HepG2 (cell line): ENCODE data around the gene CMTR2. TPM values are rescaled to one million over a fixed set of nuclear protein-coding genes. Genes with fewer than 3 reads are reported as not detected.

ENCODE experiments used
- CBX1 ChIP-seq: IDR thresholded peaks from one replicate; pipeline ENCODE4 v1.6.1; 2016; ENCODE audit warnings: antibody characterized with exemption, low read depth
- E2F5 ChIP-seq: sonication (generic); formaldehyde crosslinking; conservative IDR thresholded peaks from 2 replicates; pipeline ENCODE4 v1.4.0; 2020; ENCODE audit warnings: missing genetic modification reagents
- FOXJ3 ChIP-seq: sonication (generic); formaldehyde crosslinking; IDR thresholded peaks from 2 replicates; pipeline ENCODE4 v1.4.0; 2020; ENCODE audit warnings: missing genetic modification reagents, mild to moderate bottlenecking, borderline replicate concordance
- JUND ChIP-seq: sonication (generic); formaldehyde crosslinking; IDR thresholded peaks from 2 replicates; pipeline ENCODE4 v1.8.0; 2022; ENCODE audit warnings: mild to moderate bottlenecking, missing genetic modification reagents
- KLF12 ChIP-seq: sonication (generic); formaldehyde crosslinking; IDR thresholded peaks from 2 replicates; pipeline ENCODE4 v1.4.0; 2020; ENCODE audit warnings: missing genetic modification reagents, borderline replicate concordance
- KLF16 ChIP-seq, 2 experiments: sonication (generic) in 1 of 2; formaldehyde crosslinking in 1 of 2; IDR thresholded peaks; 2 replicates each; pipeline versions ENCODE4 v1.6.1 to v1.8.0; 2016 to 2023; ENCODE audit warnings: missing genetic modification reagents in 2 of 2, missing compliant biosample characterization in 1 of 2
- KLF6 ChIP-seq: IDR thresholded peaks from 2 replicates; pipeline ENCODE4 v1.8.0; 2016; ENCODE audit warnings: missing biosample characterization, missing genetic modification reagents
- KMT2B ChIP-seq: IDR thresholded peaks from 2 replicates; pipeline ENCODE4 v1.6.1; 2016; ENCODE audit warnings: missing genetic modification reagents, missing compliant biosample characterization
- NFAT5 ChIP-seq: sonication (generic); formaldehyde crosslinking; IDR thresholded peaks from 2 replicates; pipeline ENCODE4 v1.4.0; 2020; ENCODE audit warnings: missing genetic modification reagents
- NFE2L2 ChIP-seq: fragments of 150-350 bp; IDR thresholded peaks from 2 replicates; pipeline ENCODE4 v1.6.1; 2014; ENCODE audit warnings: low read length
- RELA ChIP-seq: sonication (generic); formaldehyde crosslinking; IDR thresholded peaks from 2 replicates; pipeline ENCODE4 v1.4.0; 2020; ENCODE audit warnings: missing genetic modification reagents
- SIN3B ChIP-seq: fragments of 150-350 bp; IDR thresholded peaks from 2 replicates; pipeline ENCODE4 v1.6.1; 2014; ENCODE audit warnings: low read length
- SMYD3 ChIP-seq: sonication (generic); formaldehyde crosslinking; IDR thresholded peaks from 2 replicates; pipeline ENCODE4 v1.8.1; 2023; ENCODE audit warnings: mild to moderate bottlenecking, missing genetic modification reagents
- TARDBP ChIP-seq: sonication (generic); formaldehyde crosslinking; IDR thresholded peaks from 2 replicates; pipeline ENCODE4 v1.8.0; 2022; ENCODE audit warnings: mild to moderate bottlenecking, missing genetic modification reagents
- TCF12 ChIP-seq, 2 experiments: fragments of 450-650 bp in 1 of 2; sonication (generic) in 1 of 2; formaldehyde crosslinking in 1 of 2; IDR thresholded peaks; 2 replicates each; pipeline versions ENCODE4 v1.6.1 to v1.8.0; 2017 to 2022; ENCODE audit warnings: antibody characterized with exemption in 1 of 2, mild to moderate bottlenecking in 1 of 2, missing genetic modification reagents in 1 of 2, moderate library complexity in 1 of 2
- ZBTB3 ChIP-seq: sonication (generic); formaldehyde crosslinking; IDR thresholded peaks from 2 replicates; pipeline ENCODE4 v1.4.0; 2020; ENCODE audit warnings: low read depth, mild to moderate bottlenecking, moderate library complexity, missing genetic modification reagents, borderline replicate concordance
- ZIK1 ChIP-seq: sonication (generic); formaldehyde crosslinking; IDR thresholded peaks from 2 replicates; pipeline ENCODE4 v1.5.0; 2020; ENCODE audit warnings: mild to moderate bottlenecking, low read depth, missing genetic modification reagents, borderline replicate concordance
- ZNF124 ChIP-seq: sonication (generic); formaldehyde crosslinking; IDR thresholded peaks from 2 replicates; pipeline ENCODE4 v1.4.0; 2020; ENCODE audit warnings: missing genetic modification reagents
- ZNF232 ChIP-seq: sonication (generic); formaldehyde crosslinking; IDR thresholded peaks from 2 replicates; pipeline ENCODE4 v1.4.0; 2020; ENCODE audit warnings: missing genetic modification reagents, borderline replicate concordance
- ZNF564 ChIP-seq: sonication (generic); formaldehyde crosslinking; IDR thresholded peaks from 2 replicates; pipeline ENCODE4 v1.8.1; 2023; ENCODE audit warnings: mild to moderate bottlenecking, missing genetic modification reagents
- ZNF737 ChIP-seq: sonication (generic); formaldehyde crosslinking; IDR thresholded peaks from 2 replicates; pipeline ENCODE4 v1.5.0; 2020; ENCODE audit warnings: missing genetic modification reagents, mild to moderate bottlenecking, borderline replicate concordance
- ZNF746 ChIP-seq: sonication (generic); formaldehyde crosslinking; IDR thresholded peaks from 2 replicates; pipeline ENCODE4 v1.8.0; 2022; ENCODE audit warnings: mild to moderate bottlenecking, missing genetic modification reagents
- ZNF879 ChIP-seq: sonication (generic); formaldehyde crosslinking; IDR thresholded peaks from 2 replicates; pipeline ENCODE4 v1.8.1; 2023; ENCODE audit warnings: missing genetic modification reagents
- polyA plus RNA-seq, 8 experiments: library from polyadenylated mRNA; depleted of rRNA in 3 of 8; stranded (reverse) in 7 of 8; unstranded in 1 of 8; fragments of >200 nt; fragmentation: Illumina TruSeq in 4 of 8; extraction: Trizol in 4 of 8; gene quantifications; 2 replicates each; pipeline versions ENCODE4 v1.2.1 to v1.2.3, GENCODE V29; 2011 to 2016; ENCODE audit warnings: low read depth in 4 of 8, missing spikeins in 1 of 8, mixed read lengths in 1 of 8; ENCODE audit not compliant: insufficient read depth in 1 of 8
- total RNA-seq, 5 experiments: library from RNA; depleted of rRNA; stranded (reverse); fragments of >200 nt; fragmentation: Illumina TruSeq; extraction: Trizol; gene quantifications; 2 replicates each; pipeline ENCODE4 v1.2.3, GENCODE V29; 2016; ENCODE audit warnings: low read depth in 1 of 5

Gene CMTR2
- total and polyA plus RNA-seq, 2 of the 13 experiments (the other 11 are each of a cell fraction or from before 2014, with no cell fraction given), result 15.0 to 19.9 TPM

- TF ChIP-seq ZNF232 (CRISPR knock-in tag), result peak; percentile 93
- TF ChIP-seq SMYD3, result 0 out of 2 replicates have a peak, but pooled peaks have one; percentile 74
- TF ChIP-seq ZNF737 (CRISPR knock-in tag), result peak; percentile 93
- peak; percentile 92; the same call in 1 of the 2 replicates for TF ChIP-seq NFAT5
- TF ChIP-seq KMT2B (CRISPR knock-in tag), result peak; percentile 94
- TF ChIP-seq NFE2L2, result no peak
- peak; percentile 99 for TF ChIP-seq ZNF879 (CRISPR knock-in tag)
- peak; percentile 90 for TF ChIP-seq ZNF564 (CRISPR knock-in tag)
- no peak for TF ChIP-seq SIN3B
- no peak for TF ChIP-seq TCF12 (IDR thresholded peaks at IDR 0.05)
- peak; percentile 86 for TF ChIP-seq TCF12 (CRISPR knock-in tag; IDR thresholded peaks at IDR 0.05)
- TF ChIP-seq ZIK1 (CRISPR knock-in tag), result peak; percentile 99
- peak; percentile 76; the same call in 1 of the 2 replicates for TF ChIP-seq ZBTB3 (CRISPR knock-in tag)
- peak; percentile 97 for TF ChIP-seq KLF6 (CRISPR knock-in tag)
- TF ChIP-seq TARDBP, result peak; percentile 84; the same call in 1 of the 2 replicates
- TF ChIP-seq ZNF746, result peak; percentile 95
- peak; percentile 94 for TF ChIP-seq RELA
- TF ChIP-seq E2F5 (CRISPR knock-in tag), result peak; percentile 62; the same call in 1 of the 2 replicates
- no peak for TF ChIP-seq ZNF124 (CRISPR knock-in tag)
- peak; percentile 45; the same call in 1 of the 2 replicates for TF ChIP-seq JUND (CRISPR knock-in tag)
- peak; percentile 70 for TF ChIP-seq KLF12 (CRISPR knock-in tag)
- TF ChIP-seq CBX1, result peak; percentile 92
- TF ChIP-seq KLF16 (CRISPR knock-in tag; IDR thresholded peaks at IDR 0.05), result peak; percentile 49 to 92; a peak in 3 of 4 replicates
- TF ChIP-seq FOXJ3 (CRISPR knock-in tag), result peak; percentile 79; the same call in 1 of the 2 replicates
These were observed at the start of gene CMTR2 (continued) for GRCh38 chr16:71288890-71289731.
